ENCODE results near the gene RPS6KB1. TPM values are rescaled to one million over a fixed set of nuclear protein-coding genes. Genes with fewer than 3 reads are reported as not detected.
"Not testable (repeated sequence)": the region's sequence is repeated elsewhere in the genome, so short reads cannot be mapped to it uniquely, and the experiment has no call there.

Gene RPS6KB1
- total RNA-seq, 5 donors from 2014 or later (not counting 1 experiment from before 2014, with no cell fraction given), result 57.7 to 90.4 (median 61.7) TPM

GRCh38 chr17:59972778-59973177, 79.9 kb downstream of the RPS6KB1 start:
- Mint-ChIP-seq H3K27me3 (peaks cover 0 to 2% of the 10 kb centered on the region in 2 donors), H3K36me3 (no peaks in the 10 kb centered on the region), H3K9me3 (no peaks in the 10 kb centered on the region), H3K4me3 (no peak overlapping the region), H3K4me1 (no peaks in the 10 kb centered on the region), H3K27ac (no peak overlapping the region)
- no peaks in the 10 kb centered on the region for H3K36me3 ChIP-seq (ENCODE audit: control insufficient read depth in 2 of 2, extremely low read depth in 1 of 2, insufficient read depth in 1 of 2, low read length in 1 of 2)
- POLR2A ChIA-PET, result no interaction called here
- ATAC-seq (replicated peaks in 1 of 4) (no peak), DNase-seq (no peak)
- H3K4me3 ChIP-seq (ENCODE audit: control insufficient read depth in 1 of 2, extremely low read depth in 1 of 2, low read length in 1 of 2), result no peak overlapping the region
- CTCF ChIA-PET, result no interaction called here
- no peaks in the 10 kb centered on the region for H3K4me1 ChIP-seq (ENCODE audit: control insufficient read depth in 1 of 2, extremely low read depth in 1 of 2, insufficient read depth in 2 of 2, low read length in 2 of 2)
- WGBS (ENCODE audit: insufficient coverage), result no CpG with 5 or more reads among the region's 1 CpG
- no peak overlapping the region for H3K27ac ChIP-seq (ENCODE audit: low read length)
- H3K27me3 ChIP-seq (replicated peaks in 1 of 2; ENCODE audit: control insufficient read depth in 2 of 2, extremely low read depth in 1 of 2, insufficient read depth in 2 of 2, low read length in 1 of 2), result no peaks in the 10 kb centered on the region
- no peaks in the 10 kb centered on the region for H3K9me3 ChIP-seq

DNA sequence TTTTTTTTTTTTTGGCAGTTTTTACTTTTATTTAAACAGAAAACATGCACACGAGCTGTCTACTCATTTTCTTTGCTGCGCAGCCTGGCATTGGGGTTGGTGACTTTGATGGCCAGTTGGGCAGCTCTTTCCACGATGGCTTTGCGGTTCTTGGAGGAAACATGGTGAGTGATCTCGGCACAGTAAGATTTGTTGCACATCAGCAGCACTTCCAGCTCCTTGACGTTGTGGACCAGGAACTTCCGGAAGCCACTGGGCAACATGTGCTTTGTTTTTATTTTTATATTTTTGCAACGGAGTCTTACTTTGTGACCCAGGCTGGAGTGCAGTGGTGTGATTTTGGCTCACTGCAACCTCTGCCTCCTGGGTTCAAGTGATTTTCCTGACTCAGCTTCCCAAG, 80.6 kb downstream of the RPS6KB1 start:
- ATAC-seq (replicated peaks in 1 of 4), result not testable (repeated sequence)

GRCh38 chr17:59975166-59975565, 82.2 kb downstream of the RPS6KB1 start:
- H3K36me3 Mint-ChIP-seq; POLR2A ChIA-PET; H3K4me1 Mint-ChIP-seq; CTCF ChIA-PET; H3K27ac Mint-ChIP-seq; H3K4me1 ChIP-seq (ENCODE audit: control insufficient read depth in 1 of 2, extremely low read depth in 1 of 2, insufficient read depth in 2 of 2, low read length in 2 of 2); H3K27me3 Mint-ChIP-seq; ATAC-seq (replicated peaks in 1 of 4); DNase-seq; H3K4me3 Mint-ChIP-seq; H3K9me3 ChIP-seq; H3K4me3 ChIP-seq (ENCODE audit: control insufficient read depth in 1 of 2, extremely low read depth in 1 of 2, low read length in 1 of 2); H3K27ac ChIP-seq (ENCODE audit: low read length); H3K9me3 Mint-ChIP-seq; H3K27me3 ChIP-seq (replicated peaks in 1 of 2; ENCODE audit: control insufficient read depth in 2 of 2, extremely low read depth in 1 of 2, insufficient read depth in 2 of 2, low read length in 1 of 2); H3K36me3 ChIP-seq (ENCODE audit: control insufficient read depth in 2 of 2, extremely low read depth in 1 of 2, insufficient read depth in 1 of 2, low read length in 1 of 2): not testable (repeated sequence)
- 59% methylated on average over 2 of the region's 6 CpGs for WGBS (ENCODE audit: insufficient coverage)

More for the DNA sequence above, 80.6 kb downstream of the RPS6KB1 start:
- H3K27ac ChIP-seq (ENCODE audit: low read length); H3K4me1 ChIP-seq (ENCODE audit: control insufficient read depth in 1 of 2, extremely low read depth in 1 of 2, insufficient read depth in 2 of 2, low read length in 2 of 2); H3K9me3 Mint-ChIP-seq; H3K36me3 Mint-ChIP-seq; H3K4me1 Mint-ChIP-seq; CTCF ChIA-PET; H3K27me3 ChIP-seq (replicated peaks in 1 of 2; ENCODE audit: control insufficient read depth in 2 of 2, extremely low read depth in 1 of 2, insufficient read depth in 2 of 2, low read length in 1 of 2); H3K9me3 ChIP-seq; DNase-seq; H3K4me3 Mint-ChIP-seq; H3K36me3 ChIP-seq (ENCODE audit: control insufficient read depth in 2 of 2, extremely low read depth in 1 of 2, insufficient read depth in 1 of 2, low read length in 1 of 2); H3K27ac Mint-ChIP-seq; POLR2A ChIA-PET; H3K27me3 Mint-ChIP-seq; H3K4me3 ChIP-seq (ENCODE audit: control insufficient read depth in 1 of 2, extremely low read depth in 1 of 2, low read length in 1 of 2): not testable (repeated sequence)
- WGBS (ENCODE audit: insufficient coverage), result 87% methylated on average over 6 of the region's 8 CpGs

- DNase-seq; H3K27me3 Mint-ChIP-seq; H3K4me1 ChIP-seq (ENCODE audit: control insufficient read depth in 1 of 2, extremely low read depth in 1 of 2, insufficient read depth in 2 of 2, low read length in 2 of 2); CTCF ChIA-PET; H3K4me3 Mint-ChIP-seq; H3K36me3 ChIP-seq (ENCODE audit: control insufficient read depth in 2 of 2, extremely low read depth in 1 of 2, insufficient read depth in 1 of 2, low read length in 1 of 2); ATAC-seq (replicated peaks in 1 of 4); H3K4me1 Mint-ChIP-seq; H3K36me3 Mint-ChIP-seq; H3K9me3 Mint-ChIP-seq; H3K9me3 ChIP-seq; H3K4me3 ChIP-seq (ENCODE audit: control insufficient read depth in 1 of 2, extremely low read depth in 1 of 2, low read length in 1 of 2); H3K27ac ChIP-seq (ENCODE audit: low read length); POLR2A ChIA-PET; H3K27me3 ChIP-seq (replicated peaks in 1 of 2; ENCODE audit: control insufficient read depth in 2 of 2, extremely low read depth in 1 of 2, insufficient read depth in 2 of 2, low read length in 1 of 2); H3K27ac Mint-ChIP-seq: not testable (repeated sequence)
- no CpG with 5 or more reads among the region's 3 CpGs for WGBS (ENCODE audit: insufficient coverage)
These were observed 103.7 kb downstream of the RPS6KB1 start for GRCh38 chr17:59996608-59997007.

Other genes starting within 250 kb of the RPS6KB1 start
- 10 to 100 TPM in 3 of 5 donors, 1 to 10 TPM in 2; 5.4 to 18.8 (median 15.3) TPM for gene PTRH2, start 185.7 kb upstream of the RPS6KB1 start, total RNA-seq
- gene VMP1, start 185.5 kb upstream of the RPS6KB1 start, total RNA-seq, result 100 to 1,000 TPM in 2 of 5 donors, 10 to 100 TPM in 3; 93.7 to 104 (median 97.6) TPM
- 10 to 100 TPM; 16.6 to 27.9 (median 25.1) TPM for gene TUBD1, start 178 bp upstream of the RPS6KB1 start, total RNA-seq
- gene RNFT1, start 71.6 kb downstream of the RPS6KB1 start, total RNA-seq, result 10 to 100 TPM; 26.2 to 35.8 (median 32.3) TPM
- gene HEATR6, start 185.8 kb downstream of the RPS6KB1 start, total RNA-seq, result 10 to 100 TPM; 14.3 to 29.1 (median 21.9) TPM